Osteoblast (primary cell): ENCODE measurements around the gene SAG. TPM values are rescaled to one million over a fixed set of nuclear protein-coding genes. Genes with fewer than 3 reads are reported as not detected.
A peak's percentile ranks its signal among the peaks of the same experiment; 100 is the strongest.
"Not testable (repeated sequence)": the region's sequence is repeated elsewhere in the genome, so short reads cannot be mapped to it uniquely, and the experiment has no call there.

ENCODE experiments used
- DNase-seq: peaks from one replicate; pipeline ENCODE4 v3.0.0; 2011; ENCODE audit warnings: low spot score, mixed read lengths; ENCODE audit not compliant: insufficient read length; ENCODE audit errors: missing footprints
- H2AFZ ChIP-seq: 2 replicates; pipeline ENCODE4 v1.6.0; 2011; ENCODE audit warnings: mild to moderate bottlenecking, low read length
- H3K27ac ChIP-seq: 2 replicates; pipeline ENCODE4 v1.5.1; 2011; ENCODE audit warnings: mild to moderate bottlenecking, low read depth, low read length, moderate library complexity
- H3K27me3 ChIP-seq: 2 replicates; pipeline ENCODE4 v1.6.0; 2012; ENCODE audit warnings: mild to moderate bottlenecking, control low read depth, inconsistent platforms, low read length, moderate library complexity; ENCODE audit not compliant: insufficient read depth
- H3K36me3 ChIP-seq: 2 replicates; pipeline ENCODE4 v1.5.1; 2011; ENCODE audit warnings: mild to moderate bottlenecking, low read length, control low read depth, moderate library complexity; ENCODE audit not compliant: insufficient read depth
- H3K4me1 ChIP-seq: 2 replicates; pipeline ENCODE4 v1.5.1; 2011; ENCODE audit warnings: mild to moderate bottlenecking, low read length, control low read depth, moderate library complexity; ENCODE audit not compliant: insufficient read depth
- H3K4me2 ChIP-seq: 2 replicates; pipeline ENCODE4 v1.6.0; 2011; ENCODE audit warnings: mild to moderate bottlenecking, low read length; ENCODE audit not compliant: insufficient read depth
- H3K4me3 ChIP-seq: fragments of 200-600 bp; sonication (generic); 3 replicates; pipeline ENCODE4 v1.5.1; 2012; ENCODE audit warnings: mild to moderate bottlenecking, low read length, inconsistent platforms; ENCODE audit not compliant: insufficient read depth
- H3K79me2 ChIP-seq: 2 replicates; pipeline ENCODE4 v1.6.0; 2012; ENCODE audit warnings: mild to moderate bottlenecking, low read length, control low read depth, inconsistent platforms; ENCODE audit not compliant: insufficient read depth
- H3K9me3 ChIP-seq: 2 replicates; pipeline ENCODE4 v1.5.1; 2011; ENCODE audit warnings: low read depth, low read length, control low read depth
- H4K20me1 ChIP-seq: 2 replicates; pipeline ENCODE4 v1.6.0; 2012; ENCODE audit warnings: mild to moderate bottlenecking, low read length, control low read depth; ENCODE audit not compliant: insufficient read depth
- total RNA-seq: library from RNA; depleted of rRNA; stranded (reverse); fragments of >200 nt; gene quantifications from 2 replicates; pipeline ENCODE4 v1.2.3, GENCODE V29; 2012
- TF ChIP-seq, protein P1 (sequence below): IDR thresholded peaks from 2 replicates; pipeline ENCODE4 v1.5.1; 2011; ENCODE audit warnings: mild to moderate bottlenecking, low read depth, low read length, moderate library complexity; ENCODE audit errors: extremely low read depth

SAG gene
- total RNA-seq, 1 donor, result not detected

DNA sequence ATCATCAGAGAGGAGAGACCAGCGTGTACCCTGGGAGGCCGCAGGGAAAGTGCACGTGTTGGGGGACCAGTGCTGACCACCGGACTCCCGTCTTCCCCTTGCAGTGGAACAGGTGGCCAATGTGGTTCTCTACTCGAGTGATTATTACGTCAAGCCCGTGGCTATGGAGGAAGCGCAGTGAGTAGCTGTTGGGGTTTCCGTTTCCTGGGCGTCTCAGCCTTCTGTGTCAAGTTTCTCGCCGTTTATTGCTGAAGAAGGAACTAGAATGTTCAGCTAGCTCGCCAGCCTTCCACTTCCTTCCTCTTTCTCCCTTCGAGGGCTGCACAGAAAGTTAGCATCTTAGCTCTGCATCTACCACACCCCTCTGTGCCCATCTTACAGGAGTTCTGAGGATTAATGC lies 23.9 kb downstream of the SAG start:
- Histone ChIP-seq H3K9me3 (no peaks in the 10 kb centered on the region), H3K36me3 (no peaks in the 10 kb centered on the region), H2AFZ (no peak overlapping the region), H3K79me2 (no peaks in the 10 kb centered on the region), H4K20me1 (no peaks in the 10 kb centered on the region), H3K27ac (no peak overlapping the region), H3K27me3 (peaks cover 13% of the 10 kb centered on the region), H3K4me1 (no peaks in the 10 kb centered on the region), H3K4me2 (no peak overlapping the region), H3K4me3 (no peak overlapping the region)
- TF ChIP-seq, protein P1, sequence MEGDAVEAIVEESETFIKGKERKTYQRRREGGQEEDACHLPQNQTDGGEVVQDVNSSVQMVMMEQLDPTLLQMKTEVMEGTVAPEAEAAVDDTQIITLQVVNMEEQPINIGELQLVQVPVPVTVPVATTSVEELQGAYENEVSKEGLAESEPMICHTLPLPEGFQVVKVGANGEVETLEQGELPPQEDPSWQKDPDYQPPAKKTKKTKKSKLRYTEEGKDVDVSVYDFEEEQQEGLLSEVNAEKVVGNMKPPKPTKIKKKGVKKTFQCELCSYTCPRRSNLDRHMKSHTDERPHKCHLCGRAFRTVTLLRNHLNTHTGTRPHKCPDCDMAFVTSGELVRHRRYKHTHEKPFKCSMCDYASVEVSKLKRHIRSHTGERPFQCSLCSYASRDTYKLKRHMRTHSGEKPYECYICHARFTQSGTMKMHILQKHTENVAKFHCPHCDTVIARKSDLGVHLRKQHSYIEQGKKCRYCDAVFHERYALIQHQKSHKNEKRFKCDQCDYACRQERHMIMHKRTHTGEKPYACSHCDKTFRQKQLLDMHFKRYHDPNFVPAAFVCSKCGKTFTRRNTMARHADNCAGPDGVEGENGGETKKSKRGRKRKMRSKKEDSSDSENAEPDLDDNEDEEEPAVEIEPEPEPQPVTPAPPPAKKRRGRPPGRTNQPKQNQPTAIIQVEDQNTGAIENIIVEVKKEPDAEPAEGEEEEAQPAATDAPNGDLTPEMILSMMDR, result no peak
- peak; percentile 36 for DNase-seq

DNA sequence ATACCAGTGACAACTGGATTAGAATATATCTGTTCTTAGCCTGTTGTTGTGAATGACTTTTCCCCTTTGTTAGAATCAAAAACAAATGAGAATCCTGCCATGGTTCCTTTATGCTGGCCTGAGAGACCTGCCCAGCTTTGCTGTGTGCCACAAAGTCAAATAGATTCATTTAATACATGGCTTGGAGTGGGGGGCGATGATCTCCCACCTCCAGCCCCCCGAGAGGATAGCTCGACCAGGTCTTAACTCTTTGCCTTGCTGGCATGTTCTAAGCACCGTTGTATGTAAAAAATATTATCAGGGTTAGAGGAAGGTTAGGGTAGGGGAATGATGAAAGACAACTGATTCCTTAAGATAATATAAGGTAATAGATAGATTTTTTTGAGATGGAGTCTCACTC lies 24.5 kb downstream of the SAG start:
- TF ChIP-seq, protein P1, result no peak
- H4K20me1 ChIP-seq, result no peaks in the 10 kb centered on the region
- no peak overlapping the region for H3K4me3 ChIP-seq
- peaks cover 17% of the 10 kb centered on the region for H3K27me3 ChIP-seq
- no peak overlapping the region for H3K4me2 ChIP-seq
- no peak overlapping the region for H3K27ac ChIP-seq
- no peaks in the 10 kb centered on the region for H3K4me1 ChIP-seq
- no peaks in the 10 kb centered on the region for H3K79me2 ChIP-seq
- no peaks in the 10 kb centered on the region for H3K9me3 ChIP-seq
- no peaks in the 10 kb centered on the region for H3K36me3 ChIP-seq
- H2AFZ ChIP-seq, result no peak overlapping the region
- no peak for DNase-seq

DNA sequence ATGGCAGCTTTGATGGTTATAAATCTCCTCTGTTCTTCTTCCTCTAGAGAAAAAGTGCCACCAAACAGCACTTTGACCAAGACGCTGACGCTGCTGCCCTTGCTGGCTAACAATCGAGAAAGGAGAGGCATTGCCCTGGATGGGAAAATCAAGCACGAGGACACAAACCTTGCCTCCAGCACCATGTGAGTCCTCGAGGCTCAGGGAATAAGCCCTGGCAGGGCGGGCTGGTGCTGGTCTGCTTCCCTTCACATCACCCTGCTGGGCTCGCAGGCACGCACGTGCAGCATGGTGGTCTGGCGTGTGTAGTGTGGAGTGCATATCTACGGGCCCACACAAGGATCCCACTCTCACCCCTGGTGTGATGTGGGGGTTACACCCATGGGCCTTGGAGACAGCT lies 27.3 kb downstream of the SAG start:
- TF ChIP-seq, protein P1, result no peak
- Histone ChIP-seq H3K4me1 (no peaks in the 10 kb centered on the region), H2AFZ (no peak overlapping the region), H3K4me2 (no peak overlapping the region), H4K20me1 (no peaks in the 10 kb centered on the region), H3K36me3 (no peaks in the 10 kb centered on the region), H3K4me3 (no peak overlapping the region), H3K9me3 (no peaks in the 10 kb centered on the region), H3K79me2 (no peaks in the 10 kb centered on the region), H3K27ac (no peak overlapping the region), H3K27me3 (peaks cover 20% of the 10 kb centered on the region)
- peak; percentile 1 for DNase-seq

DNA sequence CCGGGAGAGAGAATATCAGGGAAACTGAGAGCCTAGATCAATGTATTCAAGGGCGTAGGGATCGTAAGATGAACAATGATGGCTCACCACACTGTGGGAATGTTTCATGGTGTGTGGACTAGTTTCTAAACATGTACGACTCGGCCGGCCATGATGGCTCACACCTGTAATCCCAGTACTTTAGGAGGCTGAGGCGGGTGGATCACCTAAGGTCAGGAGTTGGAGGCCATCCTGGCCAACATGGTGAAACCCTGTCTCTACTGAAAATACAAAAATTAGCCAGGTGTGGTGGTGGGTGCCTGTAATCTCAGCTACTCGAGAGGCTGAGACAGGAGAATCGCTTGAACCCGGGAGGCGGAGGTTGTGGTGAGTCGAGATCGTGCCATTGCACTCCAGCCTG lies 28.5 kb downstream of the SAG start:
- not testable (repeated sequence) for H2AFZ ChIP-seq, H3K4me3 ChIP-seq, H3K27ac ChIP-seq, H3K36me3 ChIP-seq, H3K4me2 ChIP-seq, DNase-seq, H3K79me2 ChIP-seq, H3K9me3 ChIP-seq, H4K20me1 ChIP-seq, H3K4me1 ChIP-seq
- peaks cover 23% of the 10 kb centered on the region for H3K27me3 ChIP-seq
